Inflammatory macrophage (primary cell): ENCODE results near the gene PARL.

Experiments
- DNase-seq, 2 donors: peaks; one replicate each; pipeline ENCODE4 v3.0.0-alpha.2; 2020 to 2022

The PARL gene

GRCh38 chr3:183782576-183783276 lies 102.0 kb downstream of the PARL start:
- peak in 1 of 2 donors; percentile 10 for DNase-seq

GRCh38 chr3:183781246-183781645 lies 103.4 kb downstream of the PARL start:
- DNase-seq: no peak

- DNase-seq: peak; percentile 95 to 96
Measured at GRCh38 chr3:183779896-183780465, 104.7 kb downstream of the PARL start.
